ENCODE results near the gene VSNL1.
"Not testable (repeated sequence)": the region's sequence is repeated elsewhere in the genome, so short reads cannot be mapped to it uniquely, and the experiment has no call there.

VSNL1 gene

GRCh38 chr2:17547237-17547636, 6.7 kb downstream of the VSNL1 start:
- TF ChIP-seq CTCF (IDR thresholded peaks at IDR 0.05; ENCODE audit: insufficient read depth, low read depth, low read length, missing control alignments), result no peak

GRCh38 chr2:17547737-17548136, 7.2 kb downstream of the VSNL1 start:
- no peak for TF ChIP-seq CTCF (IDR thresholded peaks at IDR 0.05; ENCODE audit: insufficient read depth, low read depth, low read length, missing control alignments)
- H3K4me3 ChIP-seq (ENCODE audit: low read length), result no peak overlapping the region
- no peak for DNase-seq (ENCODE audit: low read depth)

More at GRCh38 chr2:17547237-17547636, 6.7 kb downstream of the VSNL1 start:
- no peak overlapping the region for H3K4me3 ChIP-seq (ENCODE audit: low read length)
- DNase-seq (ENCODE audit: low read depth), result no peak

- peak; percentile 21 for DNase-seq (ENCODE audit: low read depth)
- no peak for TF ChIP-seq CTCF (IDR thresholded peaks at IDR 0.05; ENCODE audit: insufficient read depth, low read depth, low read length, missing control alignments)
- H3K4me3 ChIP-seq (ENCODE audit: low read length), result no peak overlapping the region
Observed at GRCh38 chr2:17550907-17551306, 10.4 kb downstream of the VSNL1 start.

- TF ChIP-seq CTCF (IDR thresholded peaks at IDR 0.05; ENCODE audit: insufficient read depth, low read depth, low read length, missing control alignments), result no peak
- H3K4me3 ChIP-seq (ENCODE audit: low read length), result no peak overlapping the region
- DNase-seq (ENCODE audit: low read depth), result no peak
Observed at GRCh38 chr2:17555150-17555549, 14.7 kb downstream of the VSNL1 start.

- H3K4me3 ChIP-seq (ENCODE audit: low read length), result no peak overlapping the region
- DNase-seq (ENCODE audit: low read depth), result no peak
- TF ChIP-seq CTCF (IDR thresholded peaks at IDR 0.05; ENCODE audit: insufficient read depth, low read depth, low read length, missing control alignments), result no peak
Observed at GRCh38 chr2:17557596-17557995, 17.1 kb downstream of the VSNL1 start.

- no peak for TF ChIP-seq CTCF (IDR thresholded peaks at IDR 0.05; ENCODE audit: insufficient read depth, low read depth, low read length, missing control alignments)
- DNase-seq (ENCODE audit: low read depth), result no peak
- no peak overlapping the region for H3K4me3 ChIP-seq (ENCODE audit: low read length)
Observed at GRCh38 chr2:17558053-17558452, 17.6 kb downstream of the VSNL1 start.

GRCh38 chr2:17558878-17559277, 18.4 kb downstream of the VSNL1 start:
- no peak for TF ChIP-seq CTCF (IDR thresholded peaks at IDR 0.05; ENCODE audit: insufficient read depth, low read depth, low read length, missing control alignments)
- DNase-seq (ENCODE audit: low read depth), result no peak
- no peak overlapping the region for H3K4me3 ChIP-seq (ENCODE audit: low read length)

- DNase-seq (ENCODE audit: low read depth); H3K4me3 ChIP-seq (ENCODE audit: low read length): not testable (repeated sequence)
Observed at GRCh38 chr2:17565726-17566125, 25.2 kb downstream of the VSNL1 start.
